ENCODE measurements around the gene RAB3D.
A peak's percentile ranks its signal among the peaks of the same experiment; 100 is the strongest.

RAB3D gene

DNA sequence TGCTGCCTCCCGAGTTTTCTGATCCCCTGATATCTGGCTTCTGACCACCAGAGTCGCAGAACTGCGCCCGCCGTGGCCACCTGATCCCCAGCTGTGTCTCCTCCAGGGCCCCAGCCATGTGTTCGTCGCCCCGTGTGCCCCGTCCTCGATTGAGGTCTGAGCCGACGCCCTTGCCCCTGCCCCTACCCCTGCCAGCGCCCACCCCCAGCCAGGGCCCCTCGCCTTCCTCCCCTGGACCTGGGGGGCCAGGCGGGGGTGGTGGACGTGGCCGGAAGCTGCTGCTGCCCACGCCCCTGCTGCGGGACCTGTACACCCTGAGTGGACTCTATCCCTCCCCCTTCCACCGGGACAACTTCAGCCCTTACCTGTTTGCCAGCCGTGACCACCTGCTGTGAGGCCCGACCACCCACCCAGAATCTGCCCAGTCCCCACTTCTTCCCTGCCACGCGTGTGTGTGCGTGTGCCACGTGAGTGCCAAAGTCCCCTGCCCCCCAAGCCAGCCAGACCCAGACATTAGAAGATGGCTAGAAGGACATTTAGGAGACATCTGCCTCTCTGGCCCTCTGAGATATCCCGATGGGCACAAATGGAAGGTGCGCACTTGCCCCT lies 24.9 kb upstream of the RAB3D start:
- H3K4me3 ChIP-seq (ENCODE audit: low read length): no peak overlapping the region
- DNase-seq (ENCODE audit: low read depth): no peak
- TF ChIP-seq, protein P1, sequence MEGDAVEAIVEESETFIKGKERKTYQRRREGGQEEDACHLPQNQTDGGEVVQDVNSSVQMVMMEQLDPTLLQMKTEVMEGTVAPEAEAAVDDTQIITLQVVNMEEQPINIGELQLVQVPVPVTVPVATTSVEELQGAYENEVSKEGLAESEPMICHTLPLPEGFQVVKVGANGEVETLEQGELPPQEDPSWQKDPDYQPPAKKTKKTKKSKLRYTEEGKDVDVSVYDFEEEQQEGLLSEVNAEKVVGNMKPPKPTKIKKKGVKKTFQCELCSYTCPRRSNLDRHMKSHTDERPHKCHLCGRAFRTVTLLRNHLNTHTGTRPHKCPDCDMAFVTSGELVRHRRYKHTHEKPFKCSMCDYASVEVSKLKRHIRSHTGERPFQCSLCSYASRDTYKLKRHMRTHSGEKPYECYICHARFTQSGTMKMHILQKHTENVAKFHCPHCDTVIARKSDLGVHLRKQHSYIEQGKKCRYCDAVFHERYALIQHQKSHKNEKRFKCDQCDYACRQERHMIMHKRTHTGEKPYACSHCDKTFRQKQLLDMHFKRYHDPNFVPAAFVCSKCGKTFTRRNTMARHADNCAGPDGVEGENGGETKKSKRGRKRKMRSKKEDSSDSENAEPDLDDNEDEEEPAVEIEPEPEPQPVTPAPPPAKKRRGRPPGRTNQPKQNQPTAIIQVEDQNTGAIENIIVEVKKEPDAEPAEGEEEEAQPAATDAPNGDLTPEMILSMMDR (conservative IDR thresholded peaks at IDR 0.05; ENCODE audit: low read length): no peak

DNA sequence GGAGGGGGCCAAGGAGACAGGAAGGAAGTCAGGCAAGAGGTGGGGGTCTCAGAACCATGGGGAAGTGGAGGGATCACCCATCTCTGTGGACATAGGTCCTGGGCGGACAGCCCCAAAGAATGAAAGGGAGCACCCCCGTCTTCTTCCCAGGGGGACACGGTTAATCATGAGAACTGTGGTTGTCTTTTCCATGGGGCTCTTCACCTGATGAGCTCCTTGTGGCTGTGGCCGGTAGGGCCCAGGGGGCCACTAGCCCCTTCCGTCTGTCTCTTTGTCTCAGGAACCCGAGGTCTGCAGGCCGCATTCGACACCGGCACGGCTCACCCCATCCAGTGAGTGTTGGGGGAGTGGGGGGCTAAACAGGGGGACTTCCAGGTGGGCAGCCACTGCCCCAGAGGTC lies 24.4 kb upstream of the RAB3D start:
- DNase-seq (ENCODE audit: low read depth): no peak
- H3K4me3 ChIP-seq (ENCODE audit: low read length): no peak overlapping the region
- TF ChIP-seq, protein P1 (conservative IDR thresholded peaks at IDR 0.05; ENCODE audit: low read length): no peak

GRCh38 chr19:11361771-11362731 lies 22.6 kb upstream of the RAB3D start:
- no peak for DNase-seq (ENCODE audit: low read depth)
- TF ChIP-seq, protein P1 (conservative IDR thresholded peaks at IDR 0.05; ENCODE audit: low read length): no peak
- no peak overlapping the region for H3K4me3 ChIP-seq (ENCODE audit: low read length)

GRCh38 chr19:11361037-11361770 lies 21.7 kb upstream of the RAB3D start:
- TF ChIP-seq, protein P1 (conservative IDR thresholded peaks at IDR 0.05; ENCODE audit: low read length): no peak
- no peak for DNase-seq (ENCODE audit: low read depth)
- H3K4me3 ChIP-seq (ENCODE audit: low read length): no peak overlapping the region

GRCh38 chr19:11359421-11359820 lies 20.0 kb upstream of the RAB3D start:
- TF ChIP-seq, protein P1 (conservative IDR thresholded peaks at IDR 0.05; ENCODE audit: low read length): no peak
- DNase-seq (ENCODE audit: low read depth): no peak
- no peak overlapping the region for H3K4me3 ChIP-seq (ENCODE audit: low read length)

GRCh38 chr19:11356676-11357550 lies 17.5 kb upstream of the RAB3D start:
- H3K4me3 ChIP-seq (ENCODE audit: low read length): peak overlapping the region; percentile 91; the same call in 1 of the 2 replicates
- TF ChIP-seq, protein P1 (conservative IDR thresholded peaks at IDR 0.05; ENCODE audit: low read length): no peak
- DNase-seq (ENCODE audit: low read depth): no peak
